GM19455 (cell line): Measurements from ENCODE around the gene IL13.
A peak's percentile ranks its signal among the peaks of the same experiment; 100 is the strongest.

Source experiments
- ATAC-seq: cut with Tn5 transposase; IDR thresholded peaks from one replicate; pipeline ENCODE4 v1.9.1; 2021; ENCODE audit not compliant: unreplicated experiment

The IL13 gene

DNA sequence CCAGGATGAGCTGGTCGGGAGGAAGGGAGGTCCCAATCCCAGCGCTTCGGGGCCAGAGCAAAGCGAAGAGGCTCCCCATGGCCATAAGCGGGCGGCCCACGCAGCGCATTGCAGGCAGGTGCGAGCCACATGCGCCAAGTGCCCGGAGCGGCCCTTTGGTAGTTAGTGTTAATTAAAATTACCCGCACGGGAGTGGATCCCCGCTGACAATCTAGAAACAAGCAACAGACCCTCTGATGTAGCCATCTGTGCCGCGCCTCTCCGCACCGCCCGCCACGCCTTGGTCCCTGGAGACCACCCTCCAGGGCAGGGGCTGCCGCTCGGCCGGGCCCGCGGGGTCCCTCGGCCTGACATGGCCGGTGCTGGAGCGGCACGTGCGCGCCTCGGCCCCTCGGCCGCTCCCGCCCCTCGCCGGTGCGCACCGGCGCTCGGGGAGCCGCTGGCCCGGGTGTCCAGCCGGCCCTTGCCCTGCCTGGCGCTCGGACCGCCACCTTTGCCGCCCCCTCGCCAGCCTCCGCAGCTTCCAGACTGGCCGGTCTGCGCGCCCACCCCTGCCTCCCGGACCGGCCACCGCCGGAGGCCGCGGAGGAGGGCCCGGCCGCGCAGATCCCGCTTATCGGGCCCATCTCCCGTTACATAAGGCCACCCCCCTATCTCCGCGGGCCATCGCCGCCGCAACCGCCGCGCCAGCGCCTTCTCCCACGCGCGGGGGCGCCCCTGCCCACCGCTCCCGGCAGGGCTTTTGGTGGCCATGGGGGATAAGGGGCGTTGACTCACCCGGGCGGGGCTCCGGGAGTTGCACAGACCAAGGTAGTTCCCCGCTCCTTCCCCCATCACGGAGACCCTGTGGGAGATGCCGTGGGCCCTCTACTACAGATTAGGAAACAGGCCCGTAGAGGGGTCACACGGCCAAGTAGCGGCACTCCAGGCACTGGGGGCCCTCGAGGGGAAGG, 1.9 kb upstream of the IL13 start:
- ATAC-seq = no peak

DNA sequence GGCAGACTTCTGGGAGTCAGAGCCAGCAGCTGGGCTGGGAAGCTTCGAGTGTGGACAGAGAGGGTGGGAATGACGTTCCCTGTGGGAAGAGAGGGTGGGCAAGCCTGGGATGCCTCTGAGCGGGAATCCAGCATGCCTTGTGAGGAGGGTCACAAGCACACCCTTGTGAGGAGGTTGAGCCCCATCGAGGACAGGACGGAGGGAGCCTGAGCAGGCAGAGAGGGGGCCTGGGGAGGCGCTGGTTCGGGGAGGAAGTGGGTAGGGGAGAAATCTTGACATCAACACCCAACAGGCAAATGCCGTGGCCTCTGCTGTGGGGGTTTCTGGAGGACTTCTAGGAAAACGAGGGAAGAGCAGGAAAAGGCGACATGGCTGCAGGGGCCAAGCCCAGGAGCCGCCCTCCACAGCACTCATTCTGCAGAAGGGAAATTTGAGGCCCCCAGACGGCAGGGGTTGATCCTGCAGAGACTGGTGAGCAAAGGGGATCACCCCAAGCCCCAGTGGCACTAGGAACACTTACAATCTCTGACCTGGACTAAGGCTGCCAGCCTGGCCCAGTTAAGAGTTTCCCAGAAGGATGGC, 1.1 kb upstream of the IL13 start:
- ATAC-seq = no peak

DNA sequence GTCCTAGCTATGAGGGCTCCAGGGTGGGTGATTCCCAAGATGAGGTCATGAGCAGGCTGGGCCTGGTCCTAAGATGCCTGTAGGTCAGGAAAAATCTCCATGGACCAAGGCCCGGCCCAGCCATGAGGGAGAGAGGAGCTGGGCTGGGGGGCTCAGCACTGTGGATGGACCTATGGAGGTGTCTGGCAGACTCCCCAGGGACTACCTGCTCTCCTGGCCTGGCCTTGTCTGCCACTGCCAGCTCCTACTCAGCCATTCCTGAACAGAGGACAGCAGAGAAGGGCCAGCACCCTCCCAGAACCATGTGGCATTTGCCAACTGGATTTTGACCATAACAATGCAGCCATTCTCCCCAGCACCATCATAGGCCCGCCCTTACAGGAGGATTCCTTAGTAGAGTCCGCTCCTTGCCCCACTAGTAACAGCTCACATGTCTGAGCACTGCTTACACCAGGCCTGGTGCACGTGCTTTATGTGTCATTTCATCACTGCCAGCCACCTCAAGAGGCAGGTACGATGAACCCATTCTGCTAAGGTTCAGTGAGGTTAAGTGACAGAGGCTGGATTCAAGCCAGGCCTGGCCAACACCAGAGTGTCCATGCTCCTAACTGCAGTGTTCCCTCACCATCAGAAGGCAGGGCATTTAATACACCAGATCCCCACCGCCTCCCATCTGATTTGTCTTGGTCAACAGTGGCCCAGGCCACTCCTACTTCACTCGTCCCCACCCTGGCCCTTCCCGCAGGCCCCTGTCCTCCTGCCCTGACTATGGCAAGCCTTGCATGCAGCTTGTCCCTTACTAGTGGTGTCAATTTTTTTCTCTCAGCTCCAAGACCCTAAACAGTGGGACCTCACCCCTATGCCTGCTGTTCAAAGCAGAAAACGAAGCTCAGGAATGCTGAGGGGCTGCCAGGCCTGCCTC, 669 bp downstream of the IL13 start:
- ATAC-seq = no peak

DNA sequence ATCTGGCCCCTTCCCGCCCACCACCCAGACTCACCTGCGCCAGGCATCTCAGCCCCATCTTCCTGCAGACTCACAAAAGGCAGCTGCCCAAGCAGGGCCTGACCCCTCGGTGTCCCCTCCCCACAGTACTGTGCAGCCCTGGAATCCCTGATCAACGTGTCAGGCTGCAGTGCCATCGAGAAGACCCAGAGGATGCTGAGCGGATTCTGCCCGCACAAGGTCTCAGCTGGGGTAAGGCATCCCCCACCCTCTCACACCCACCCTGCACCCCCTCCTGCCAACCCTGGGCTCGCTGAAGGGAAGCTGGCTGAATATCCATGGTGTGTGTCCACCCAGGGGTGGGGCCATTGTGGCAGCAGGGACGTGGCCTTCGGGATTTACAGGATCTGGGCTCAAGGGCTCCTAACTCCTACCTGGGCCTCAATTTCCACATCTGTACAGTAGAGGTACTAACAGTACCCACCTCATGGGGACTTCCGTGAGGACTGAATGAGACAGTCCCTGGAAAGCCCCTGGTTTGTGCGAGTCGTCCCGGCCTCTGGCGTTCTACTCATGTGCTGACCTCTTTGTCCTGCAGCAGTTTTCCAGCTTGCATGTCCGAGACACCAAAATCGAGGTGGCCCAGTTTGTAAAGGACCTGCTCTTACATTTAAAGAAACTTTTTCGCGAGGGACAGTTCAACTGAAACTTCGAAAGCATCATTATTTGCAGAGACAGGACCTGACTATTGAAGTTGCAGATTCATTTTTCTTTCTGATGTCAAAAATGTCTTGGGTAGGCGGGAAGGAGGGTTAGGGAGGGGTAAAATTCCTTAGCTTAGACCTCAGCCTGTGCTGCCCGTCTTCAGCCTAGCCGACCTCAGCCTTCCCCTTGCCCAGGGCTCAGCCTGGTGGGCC, 1.9 kb downstream of the IL13 start:
- no peak for ATAC-seq

DNA sequence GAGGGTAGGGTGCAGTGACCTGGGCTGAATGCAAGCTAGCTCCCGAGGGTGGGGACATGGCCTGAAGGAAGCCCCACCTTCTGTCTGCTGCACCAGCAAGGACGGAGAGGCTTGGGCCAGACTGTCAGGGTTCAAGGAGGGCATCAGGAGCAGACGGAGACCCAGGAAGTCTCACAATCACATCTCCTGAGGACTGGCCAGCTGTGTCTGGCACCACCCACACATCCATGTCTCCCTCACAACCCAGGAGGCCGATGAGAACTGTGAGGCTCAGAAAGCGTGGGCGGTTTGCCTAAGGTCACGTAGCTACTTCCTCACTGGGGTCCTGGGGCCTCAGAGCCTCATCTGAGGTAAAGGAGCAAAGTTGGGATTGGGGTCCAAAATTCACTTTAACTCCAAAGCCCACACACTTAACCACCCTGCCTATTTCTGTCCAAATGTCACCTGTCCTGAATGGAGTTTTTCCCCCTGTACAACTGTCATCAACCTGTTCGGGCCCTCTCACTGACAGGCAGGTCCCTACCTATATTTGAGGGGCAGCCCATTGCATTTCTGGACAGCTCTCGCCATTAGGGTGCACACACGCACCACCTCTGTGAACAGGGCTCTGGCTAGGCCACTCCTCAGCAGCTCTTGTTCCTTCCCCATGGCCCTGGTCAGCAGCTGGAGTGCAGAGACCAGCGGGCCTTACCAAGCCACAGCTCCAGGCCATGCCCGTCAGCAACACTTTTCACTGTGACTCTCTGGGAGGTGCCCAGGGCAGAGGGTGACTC, 3.4 kb downstream of the IL13 start:
- no peak for ATAC-seq

DNA sequence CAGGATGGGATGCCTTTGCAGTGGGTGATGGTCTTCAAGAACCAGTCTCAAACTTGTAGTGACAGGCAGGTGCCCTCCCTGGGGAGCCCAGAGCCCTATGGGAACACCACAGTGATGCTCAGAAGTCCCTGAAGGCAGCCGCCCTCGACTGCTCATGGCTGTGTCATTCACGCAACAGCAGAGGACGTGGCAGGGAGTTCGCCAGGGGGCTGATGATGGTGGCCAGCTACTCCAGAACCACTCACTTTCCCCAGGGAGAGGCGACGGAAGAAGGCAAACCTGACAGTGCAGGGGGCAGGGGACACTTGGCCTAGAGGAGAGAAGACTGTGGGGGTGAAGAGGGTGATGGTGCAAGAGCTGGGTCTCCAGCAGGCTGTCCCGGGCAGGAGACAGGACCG, 4.0 kb downstream of the IL13 start:
- ATAC-seq = no peak

DNA sequence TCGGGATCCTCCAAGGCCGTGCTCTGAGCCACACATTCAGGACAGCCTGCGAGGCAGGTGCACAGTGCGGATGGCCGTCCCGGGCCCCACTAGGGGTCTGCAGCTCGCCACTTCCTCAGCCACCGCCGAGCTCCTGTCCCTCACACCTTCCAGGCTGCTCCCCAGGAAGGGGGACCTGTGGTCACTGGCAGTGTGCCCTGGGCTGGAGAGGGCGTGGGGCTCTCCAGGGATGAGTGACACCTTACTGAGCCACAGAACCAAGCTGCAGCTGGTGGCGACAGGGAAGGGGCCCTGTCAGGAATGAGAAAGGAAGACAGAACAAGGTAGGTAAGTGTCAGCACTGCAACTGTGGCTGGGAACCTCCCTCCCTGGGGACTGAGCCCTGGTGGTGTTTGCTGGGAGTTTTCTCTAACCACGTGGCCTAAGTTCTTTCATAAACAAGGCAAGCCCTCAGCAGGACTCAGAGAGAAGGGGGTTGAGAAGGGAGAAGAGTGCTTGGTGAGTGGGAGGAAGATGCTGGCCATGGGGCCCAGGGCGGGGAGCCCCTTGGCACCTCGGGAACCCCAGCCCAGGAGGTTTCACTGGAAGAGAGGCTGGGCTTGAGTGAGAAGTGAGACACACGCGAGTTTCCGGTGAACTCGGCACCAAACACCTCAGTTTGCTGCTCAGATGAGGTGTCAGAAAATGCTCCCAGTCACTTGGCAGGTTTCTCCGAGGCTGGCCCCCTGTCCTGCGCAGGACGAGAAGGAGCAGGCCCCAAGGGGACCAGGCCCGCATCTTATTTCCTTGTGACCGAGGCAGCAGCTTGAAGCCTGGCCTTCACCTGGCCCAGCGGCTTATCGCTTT, 5.2 kb downstream of the IL13 start:
- peak; percentile 52 for ATAC-seq

DNA sequence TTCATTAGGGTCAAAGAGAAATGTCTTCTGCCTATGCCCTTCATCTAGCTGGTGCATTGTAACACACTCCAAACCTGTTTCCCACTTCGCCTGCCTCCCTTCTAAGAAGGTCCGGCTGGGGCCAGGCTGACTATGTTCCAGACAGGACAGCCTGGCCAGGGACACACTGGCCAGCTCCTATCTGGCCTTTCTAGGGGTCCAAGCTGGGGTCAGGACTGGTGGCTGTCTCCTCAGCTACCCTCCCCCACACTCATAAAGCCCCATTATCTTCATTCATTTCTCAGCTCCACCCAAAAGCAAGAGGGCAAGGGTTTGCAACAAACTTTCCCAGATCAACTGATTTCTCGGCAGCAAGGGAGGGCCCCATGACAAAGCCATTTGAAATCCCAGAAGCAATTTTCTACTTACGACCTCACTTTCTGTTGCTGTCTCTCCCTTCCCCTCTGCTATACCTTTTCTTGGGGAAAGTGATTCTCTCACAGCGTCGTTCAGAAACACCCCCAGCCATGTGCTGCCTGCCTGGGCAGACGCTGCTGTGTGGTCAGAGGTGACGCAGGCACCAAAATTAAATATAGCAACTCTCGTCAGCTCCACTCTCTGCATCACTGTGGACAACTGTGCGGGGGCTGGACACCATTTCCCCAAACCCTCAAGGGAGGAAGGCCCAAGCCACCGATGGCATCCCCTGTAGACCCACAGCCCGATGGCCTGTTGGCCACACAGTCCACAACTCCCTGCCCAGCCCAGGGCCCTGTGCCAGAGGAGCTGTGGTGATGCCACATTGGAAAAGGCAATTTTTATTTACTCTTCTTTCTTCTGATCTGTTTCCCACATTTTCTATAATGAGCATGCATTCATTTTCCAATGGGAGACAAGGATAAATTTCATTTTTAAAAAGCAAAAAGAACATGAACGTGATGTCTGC, 6.1 kb downstream of the IL13 start:
- peak; percentile 51 for ATAC-seq

DNA sequence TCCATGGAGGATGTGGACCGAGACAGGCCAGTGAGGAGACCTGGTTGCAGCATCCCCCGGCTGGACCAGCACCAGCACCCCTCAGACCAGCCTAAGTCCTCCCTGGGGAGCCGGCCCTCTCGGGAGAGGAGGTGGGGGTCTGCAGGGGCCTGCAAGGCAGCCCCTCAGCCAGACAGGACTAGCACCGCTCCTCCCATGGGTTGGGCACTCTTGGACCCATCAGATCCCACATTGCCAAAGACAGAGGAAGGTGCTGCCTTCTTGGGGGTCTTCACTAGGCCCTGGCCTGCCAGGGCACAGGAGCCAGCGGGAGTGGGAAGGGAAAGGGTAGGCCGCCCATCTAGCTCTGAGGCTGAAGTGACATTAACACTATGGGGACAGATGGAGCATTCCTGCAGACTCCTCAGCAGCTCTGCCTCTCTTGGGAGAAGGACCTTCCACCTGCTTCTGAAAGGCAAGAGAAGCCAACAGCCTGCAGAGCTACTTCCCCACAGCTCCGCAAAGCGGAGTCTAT, 6.8 kb downstream of the IL13 start:
- ATAC-seq = no peak

DNA sequence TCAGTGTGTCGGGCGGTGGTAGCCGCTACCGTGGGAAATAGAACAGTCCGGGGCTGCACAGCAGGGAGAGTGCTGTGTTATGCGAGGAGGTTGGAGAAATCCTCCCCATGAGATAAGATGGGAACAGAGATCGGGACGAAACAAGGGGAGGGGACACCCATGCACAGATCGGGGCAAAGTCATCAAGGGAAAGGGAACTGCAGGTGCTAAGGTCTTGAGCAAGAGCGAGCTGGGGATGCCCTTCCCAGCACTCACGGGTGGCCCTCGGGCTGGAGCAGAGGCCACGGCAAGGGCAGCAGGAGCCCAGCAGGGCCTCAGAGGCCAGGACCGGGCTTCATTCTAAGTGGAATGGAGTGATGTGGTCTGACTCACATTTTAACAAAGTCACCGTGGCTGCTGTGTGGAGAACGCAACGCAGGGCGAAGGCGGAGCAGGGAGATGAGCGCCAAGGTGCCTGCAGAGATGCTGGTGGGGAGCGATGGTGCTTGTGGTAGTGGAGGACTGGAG, 7.7 kb downstream of the IL13 start:
- ATAC-seq = no peak

DNA sequence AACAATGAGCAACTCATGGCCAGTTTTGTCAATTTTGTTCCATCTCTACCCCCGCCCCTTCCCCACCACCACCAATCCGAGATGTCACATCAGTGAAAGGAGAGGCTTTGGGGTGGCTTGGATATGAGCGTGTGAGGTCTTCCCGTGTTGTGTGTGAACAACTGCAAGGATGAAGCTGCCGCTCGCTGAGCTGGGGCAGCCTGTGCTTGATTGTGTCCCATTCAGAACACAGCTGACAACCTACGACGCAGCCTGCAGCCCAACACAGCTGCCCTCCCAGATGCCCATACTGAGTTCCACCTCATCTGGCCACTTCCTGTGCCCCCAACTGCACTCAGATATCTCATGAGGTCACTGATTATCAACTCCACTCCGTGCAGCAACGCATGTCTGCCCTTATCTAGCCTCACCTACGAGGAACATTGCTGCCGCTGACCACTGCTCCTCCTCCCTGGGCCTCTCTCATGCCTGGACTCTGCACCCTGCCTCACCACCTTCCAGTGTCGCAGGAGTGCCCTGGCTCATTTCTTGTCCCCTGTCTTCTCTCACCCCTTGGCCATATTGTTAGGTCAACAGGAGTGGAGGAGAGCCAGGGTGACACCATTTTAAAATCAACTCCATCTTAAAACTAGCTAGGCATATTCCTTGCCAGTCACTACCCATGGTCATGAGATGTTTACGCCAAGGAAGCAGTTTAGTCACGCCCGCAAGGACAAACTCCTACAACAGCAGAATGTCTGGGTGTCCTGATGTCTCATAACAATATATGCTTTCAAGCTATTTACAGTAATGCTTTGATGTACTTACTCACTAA, 8.5 kb downstream of the IL13 start:
- ATAC-seq = no peak

DNA sequence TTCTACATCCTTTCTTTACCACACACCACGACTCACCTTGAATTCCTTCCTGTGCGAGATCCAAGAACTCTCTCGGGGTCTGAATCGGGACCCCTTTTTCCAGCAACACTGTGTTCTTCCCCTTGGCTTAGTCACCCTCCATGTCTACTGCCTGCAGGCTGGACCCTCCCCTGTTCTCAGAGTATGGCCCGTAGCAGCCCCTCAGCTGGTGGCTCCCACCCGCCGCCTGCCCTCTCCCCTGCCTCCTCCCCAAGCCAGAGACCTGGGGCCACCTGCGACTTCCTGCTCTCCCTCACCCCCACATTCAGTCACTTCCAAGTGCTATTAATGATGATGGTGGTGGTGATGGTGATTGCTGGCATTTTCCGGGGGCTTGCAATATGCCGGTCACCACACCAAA, 9.3 kb downstream of the IL13 start:
- no peak for ATAC-seq

DNA sequence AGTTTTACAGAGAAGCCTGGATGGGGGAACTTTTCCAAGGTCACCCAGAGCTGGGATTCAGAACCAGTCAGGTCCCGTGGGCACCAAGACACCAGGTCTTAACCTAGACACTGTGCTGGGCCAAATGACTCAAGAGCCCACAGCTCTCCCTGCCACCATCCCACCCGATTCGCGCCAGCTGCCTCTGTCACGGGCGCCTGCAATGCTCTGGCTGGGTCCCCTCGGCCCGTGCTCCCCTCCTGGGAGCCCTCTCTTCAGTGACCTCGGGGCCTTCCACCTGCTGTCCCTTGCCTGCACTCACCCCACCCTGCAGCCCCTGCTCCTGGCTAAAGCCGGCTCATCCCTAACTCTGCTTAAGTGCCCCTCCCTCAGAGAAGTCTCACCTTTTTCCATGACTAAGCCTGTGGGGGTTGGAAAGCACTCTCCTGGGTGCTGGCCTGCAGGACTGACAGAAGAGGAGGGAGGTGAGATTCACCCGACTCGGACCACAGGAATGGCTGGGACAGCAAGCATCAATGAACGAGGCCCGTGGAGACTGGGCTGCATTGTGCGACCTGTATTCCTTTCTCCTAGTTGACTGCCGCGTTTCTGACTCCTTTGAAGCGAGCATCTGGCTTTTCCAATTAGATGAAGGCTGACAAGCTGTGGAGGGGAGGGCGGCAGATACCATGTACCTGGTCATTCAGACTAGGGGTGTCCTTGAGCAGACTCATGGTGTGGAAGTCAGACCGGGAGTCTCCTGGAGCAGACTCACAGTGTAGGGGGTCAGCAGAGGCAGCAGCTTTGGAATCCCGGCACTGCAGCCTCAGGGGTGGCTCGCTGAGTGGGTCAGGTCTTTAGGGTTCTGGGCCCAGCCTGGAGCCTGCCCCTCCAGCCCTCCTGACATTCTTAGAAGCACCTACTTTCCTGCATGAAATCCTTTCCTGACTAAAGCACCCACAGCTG, 10.1 kb downstream of the IL13 start:
- no peak for ATAC-seq

DNA sequence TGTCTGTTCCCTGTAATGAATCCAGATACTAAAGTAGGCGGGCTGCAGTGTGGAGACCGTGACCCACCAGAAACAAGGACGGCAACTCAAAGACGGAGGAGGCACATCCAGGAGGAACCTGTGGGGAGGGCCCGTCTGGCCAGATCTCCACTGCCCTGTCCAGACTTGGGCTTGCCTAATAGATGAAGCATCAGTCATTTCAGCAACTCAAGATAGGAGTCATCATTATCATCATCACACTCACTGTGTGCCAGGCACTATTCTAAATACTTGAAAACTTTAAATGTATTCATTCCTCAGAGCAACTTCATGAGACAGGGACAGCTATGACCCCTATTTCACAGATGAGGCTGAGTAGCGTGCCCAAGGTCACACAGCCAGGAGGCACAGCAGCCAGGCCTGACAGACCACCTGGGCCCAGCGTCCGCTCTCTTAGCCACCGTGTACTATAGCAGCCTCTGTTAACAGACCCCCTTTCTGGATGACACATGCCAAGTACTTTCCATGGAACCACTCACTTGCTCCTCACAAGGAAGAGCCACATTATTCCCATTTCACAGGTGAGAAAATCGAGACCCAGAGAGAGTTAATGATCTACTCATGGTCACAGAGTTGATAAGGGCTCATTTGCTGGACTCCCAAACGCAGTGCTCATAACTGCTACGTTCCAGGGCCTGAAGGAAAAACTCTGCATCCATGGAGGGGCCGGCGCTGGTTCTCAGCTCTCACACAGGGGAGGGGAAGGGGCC, 10.9 kb downstream of the IL13 start:
- no peak for ATAC-seq

DNA sequence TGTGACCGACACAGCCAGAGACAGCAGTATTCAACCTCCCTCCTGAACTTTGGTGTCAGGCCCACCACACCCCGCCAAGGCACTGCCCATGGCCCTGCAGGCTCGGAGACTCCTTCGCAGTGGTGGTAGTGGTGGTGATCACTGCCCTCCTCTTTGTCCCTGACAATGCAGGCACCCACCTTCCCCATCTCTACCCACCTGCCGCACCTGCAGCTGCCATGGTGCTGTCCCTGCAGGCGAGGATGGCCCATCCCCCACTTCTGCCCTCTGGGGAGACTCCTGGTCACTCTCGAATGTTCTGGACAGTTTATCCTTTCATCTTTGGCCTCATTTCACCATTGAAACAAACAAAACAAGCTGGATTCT, 11.5 kb downstream of the IL13 start:
- no peak for ATAC-seq
